Transverse colon (tissue), 4 donors: ENCODE measurements around the gene MINDY3. TPM values are rescaled to one million over a fixed set of nuclear protein-coding genes. Genes with fewer than 3 reads are reported as not detected.
"Not testable (repeated sequence)": the region's sequence is repeated elsewhere in the genome, so short reads cannot be mapped to it uniquely, and the experiment has no call there.

ENCODE experiments used
- DNase-seq: peaks from one replicate; pipeline ENCODE4 v3.0.0-alpha.2; 2019
- H3K27ac ChIP-seq, 4 donors: fragments of 200-600 bp; sonication (generic); 2 replicates each; pipeline ENCODE4 v1.5.1; 2016 to 2018; ENCODE audit warnings: inconsistent platforms in 4 of 4
- H3K27me3 ChIP-seq: fragments of 200-600 bp; sonication (generic); 2 replicates; pipeline ENCODE4 v1.5.1; 2017; ENCODE audit warnings: inconsistent platforms
- H3K36me3 ChIP-seq, 4 donors: fragments of 200-600 bp; sonication (generic); 2 replicates each; pipeline ENCODE4 v1.5.1; 2017 to 2019; ENCODE audit warnings: inconsistent platforms in 4 of 4
- H3K4me1 ChIP-seq, 4 donors: fragments of 200-600 bp; sonication (generic); 2 replicates each; pipeline ENCODE4 v1.5.1; 2017 to 2020; ENCODE audit warnings: inconsistent platforms in 4 of 4
- H3K4me3 ChIP-seq, 4 donors: fragments of 200-600 bp; sonication (generic); 1 replicate in 1 of 4; 2 replicates in 3 of 4; pipeline versions ENCODE4 v1.5.1 to v1.6.1; 2017 to 2019; ENCODE audit warnings: inconsistent platforms in 4 of 4
- H3K9me3 ChIP-seq, 2 donors: fragments of 200-600 bp; sonication (generic); 2 replicates each; pipeline ENCODE4 v1.5.1; 2017 to 2019; ENCODE audit warnings: inconsistent platforms in 2 of 2
- CTCF ChIP-seq, 5 experiments: fragments of 200-600 bp in 3 of 5; fragments of 450-650 bp in 2 of 5; sonication (generic) in 3 of 5; IDR thresholded peaks; 1 replicate in 2 of 5; 2 replicates in 3 of 5; pipeline ENCODE4 v1.5.1; 2016 to 2017; ENCODE audit warnings: antibody characterized with exemption in 5 of 5, inconsistent platforms in 3 of 5, mild to moderate bottlenecking in 2 of 5, moderate library complexity in 1 of 5
- EP300 ChIP-seq: sonication (generic); formaldehyde crosslinking; IDR thresholded peaks from one replicate; pipeline ENCODE4 v1.6.1; 2017; ENCODE audit warnings: antibody characterized with exemption, low read depth
- POLR2A ChIP-seq: fragments of 450-650 bp; IDR thresholded peaks from one replicate; pipeline ENCODE4 v1.6.1; 2016; ENCODE audit warnings: antibody characterized with exemption, mild to moderate bottlenecking, moderate library complexity
- POLR2AphosphoS5 ChIP-seq, 3 donors: sonication (generic); formaldehyde crosslinking; IDR thresholded peaks; one replicate each; pipeline ENCODE4 v1.6.1; 2016; ENCODE audit warnings: antibody characterized with exemption in 3 of 3
- WGBS, 2 donors: methylation state at CpG; one replicate each; pipeline ENCODE4 v1.1.5; 2018; ENCODE audit warnings: low coverage in 1 of 2; 5-methylcytosine and 5-hydroxymethylcytosine counted together
- in situ Hi-C, 4 donors: fragments of 200-750 bp; cut with MboI; loops; one replicate each; pipeline versions ENCODE4 v1.15.0 to v1.15.1; 2017; ENCODE audit warnings: low sequenced_read_pairs in 3 of 4, low pct_ligation_motif_present in 1 of 4, low pct_unique_long_range_greater_than_20kb in 1 of 4
- intact Hi-C: fragments of 100-400 bp; cut with DNase I; formaldehyde crosslinking; loops from one replicate; pipeline ENCODE4 v1.15.1; 2023; ENCODE audit warnings: low total_unique reads
- total RNA-seq, 4 donors: library from RNA; depleted of rRNA; stranded (reverse); fragments of >200 nt; gene quantifications; one replicate each; pipeline ENCODE4 v1.1.0, GENCODE V29; 2016

The MINDY3 gene
- total RNA-seq, 4 donors from 2014 or later: 4.2 to 45.3 (median 31.8) TPM

GRCh38 chr10:15763006-15763405 lies 97.3 kb downstream of the MINDY3 start:
- Histone ChIP-seq H3K27ac (no peak overlapping the region), H3K4me3 (no peak overlapping the region), H3K4me1 (no peaks in the 10 kb centered on the region), H3K9me3 (no peaks in the 10 kb centered on the region), H3K36me3 (no peaks in the 10 kb centered on the region), H3K27me3 (no peaks in the 10 kb centered on the region)
- WGBS, 2 donors: 79 to 80% methylated on average over 2 to 8 of the region's 8 CpGs
- TF ChIP-seq POLR2AphosphoS5 (IDR thresholded peaks at IDR 0.05): no peak
- no peak for TF ChIP-seq CTCF (IDR thresholded peaks at IDR 0.05)
- TF ChIP-seq EP300: no peak
- TF ChIP-seq POLR2A: no peak
- no peak for DNase-seq
- in situ Hi-C loops: no loop called here
- intact Hi-C loops: no loop called here

- in situ Hi-C loops, intact Hi-C loops, DNase-seq, H3K4me1 ChIP-seq, H3K4me3 ChIP-seq, H3K27ac ChIP-seq, H3K9me3 ChIP-seq, H3K27me3 ChIP-seq, H3K36me3 ChIP-seq: not testable (repeated sequence)
- 95 to 100% methylated on average over 5 of the region's 6 CpGs for WGBS, 2 donors
Measured at GRCh38 chr10:15762239-15762638, 98.1 kb downstream of the MINDY3 start.

- DNase-seq, H3K4me3 ChIP-seq, H3K4me1 ChIP-seq, in situ Hi-C loops, H3K36me3 ChIP-seq, H3K27ac ChIP-seq, H3K27me3 ChIP-seq, H3K9me3 ChIP-seq, intact Hi-C loops: not testable (repeated sequence)
- WGBS, 2 donors: 83% methylated on average over 4 of the region's 4 CpGs; no CpG with 5 or more reads in 1 of the 2 donors
Measured at GRCh38 chr10:15761224-15761623, 99.1 kb downstream of the MINDY3 start.

- 90 to 92% methylated on average over 2 of the region's 2 CpGs for WGBS, 2 donors
Measured at GRCh38 chr10:15760681-15761080, 99.6 kb downstream of the MINDY3 start.

GRCh38 chr10:15759265-15759664 lies 101.0 kb downstream of the MINDY3 start:
- Histone ChIP-seq H3K4me1 (no peaks in the 10 kb centered on the region), H3K36me3 (no peaks in the 10 kb centered on the region), H3K27ac (no peak overlapping the region), H3K27me3 (no peaks in the 10 kb centered on the region), H3K4me3 (no peak overlapping the region), H3K9me3 (no peaks in the 10 kb centered on the region)
- no peak for DNase-seq
- intact Hi-C loops (loop anchor here (5.0 kb wide), 1 partner anchor 887 kb away; no protein-coding TSS in a partner anchor), in situ Hi-C loops (no loop called here)
- TF ChIP-seq POLR2A: no peak
- TF ChIP-seq EP300: no peak
- no peak for TF ChIP-seq CTCF (IDR thresholded peaks at IDR 0.05)
- no peak for TF ChIP-seq POLR2AphosphoS5 (IDR thresholded peaks at IDR 0.05)

More at GRCh38 chr10:15760681-15761080, 99.6 kb downstream of the MINDY3 start:
- H3K4me3 ChIP-seq: no peak overlapping the region
- no peaks in the 10 kb centered on the region for H3K9me3 ChIP-seq
- in situ Hi-C loops (no loop called here), intact Hi-C loops (no loop called here)
- H3K36me3 ChIP-seq: no peaks in the 10 kb centered on the region
- H3K27me3 ChIP-seq: no peaks in the 10 kb centered on the region
- no peak for DNase-seq
- TF ChIP-seq POLR2A (no peak), EP300 (no peak), POLR2AphosphoS5 (IDR thresholded peaks at IDR 0.05) (no peak), CTCF (IDR thresholded peaks at IDR 0.05) (no peak)
- no peak overlapping the region for H3K27ac ChIP-seq
- no peaks in the 10 kb centered on the region for H3K4me1 ChIP-seq
